Measurements from ENCODE around the gene C6orf89. TPM values are rescaled to one million over a fixed set of nuclear protein-coding genes. Genes with fewer than 3 reads are reported as not detected.

C6orf89 gene
- total and polyA plus RNA-seq, 2 donors (not counting 1 experiment from before 2014, with no cell fraction given) = 47.1 to 66.7 TPM

DNA sequence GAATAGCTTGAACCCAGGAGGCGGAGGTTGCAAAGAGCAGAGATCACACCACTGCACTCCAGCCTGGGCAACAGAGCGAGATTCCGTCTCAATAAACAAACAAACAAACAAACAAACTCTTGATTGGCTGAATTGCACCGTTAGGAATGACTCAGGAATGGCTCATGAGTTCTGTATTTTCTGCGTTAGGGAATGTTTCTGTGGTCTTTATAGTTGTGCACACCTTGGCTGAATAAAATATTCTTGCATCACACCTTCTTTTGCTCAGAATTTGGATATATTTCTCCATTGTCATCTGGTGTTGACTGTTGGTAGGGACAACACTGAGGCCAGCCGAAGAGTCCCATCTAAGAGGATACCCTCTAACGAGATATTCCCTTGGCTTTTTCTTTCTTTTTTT, 49.1 kb downstream of the C6orf89 start:
- Histone ChIP-seq H4K20me1 (ENCODE audit: control insufficient read depth, extremely low read depth, insufficient read depth, low read length) (no peaks in the 10 kb centered on the region), H3K4me2 (ENCODE audit: extremely low read depth, insufficient read depth, low read length) (no peak overlapping the region), H3K27ac (ENCODE audit: insufficient read depth, low read length) (no peak overlapping the region), H3K36me3 (ENCODE audit: control insufficient read depth, insufficient read depth, low read length) (no peaks in the 10 kb centered on the region), H3K79me2 (ENCODE audit: control insufficient read depth, insufficient read depth, low read length) (no peaks in the 10 kb centered on the region), H3K27me3 (ENCODE audit: control insufficient read depth, insufficient read depth, low read length) (no peaks in the 10 kb centered on the region), H3K4me3 (replicated peaks in 1 of 4; ENCODE audit: control extremely low read depth in 1 of 4, insufficient read depth in 1 of 4, low read depth in 3 of 4, low read length in 4 of 4) (no peak overlapping the region), H3K9ac (ENCODE audit: insufficient read depth, low read length) (no peak overlapping the region), H3K4me1 (ENCODE audit: control insufficient read depth, extremely low read depth, insufficient read depth, low read length) (peaks cover 3% of the 10 kb centered on the region), H3K9me3 (ENCODE audit: control insufficient read depth, insufficient read depth, low read depth, low read length) (no peaks in the 10 kb centered on the region), H2AFZ (ENCODE audit: low read length) (no peak overlapping the region)
- TF ChIP-seq, protein P1, sequence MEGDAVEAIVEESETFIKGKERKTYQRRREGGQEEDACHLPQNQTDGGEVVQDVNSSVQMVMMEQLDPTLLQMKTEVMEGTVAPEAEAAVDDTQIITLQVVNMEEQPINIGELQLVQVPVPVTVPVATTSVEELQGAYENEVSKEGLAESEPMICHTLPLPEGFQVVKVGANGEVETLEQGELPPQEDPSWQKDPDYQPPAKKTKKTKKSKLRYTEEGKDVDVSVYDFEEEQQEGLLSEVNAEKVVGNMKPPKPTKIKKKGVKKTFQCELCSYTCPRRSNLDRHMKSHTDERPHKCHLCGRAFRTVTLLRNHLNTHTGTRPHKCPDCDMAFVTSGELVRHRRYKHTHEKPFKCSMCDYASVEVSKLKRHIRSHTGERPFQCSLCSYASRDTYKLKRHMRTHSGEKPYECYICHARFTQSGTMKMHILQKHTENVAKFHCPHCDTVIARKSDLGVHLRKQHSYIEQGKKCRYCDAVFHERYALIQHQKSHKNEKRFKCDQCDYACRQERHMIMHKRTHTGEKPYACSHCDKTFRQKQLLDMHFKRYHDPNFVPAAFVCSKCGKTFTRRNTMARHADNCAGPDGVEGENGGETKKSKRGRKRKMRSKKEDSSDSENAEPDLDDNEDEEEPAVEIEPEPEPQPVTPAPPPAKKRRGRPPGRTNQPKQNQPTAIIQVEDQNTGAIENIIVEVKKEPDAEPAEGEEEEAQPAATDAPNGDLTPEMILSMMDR (conservative IDR thresholded peaks at IDR 0.05 in 1 of 2, IDR thresholded peaks at IDR 0.05 in 1 of 2; ENCODE audit: low read depth in 1 of 2, low read length in 2 of 2) = no peak
- TF ChIP-seq EZH2 (IDR thresholded peaks at IDR 0.05; ENCODE audit: low read length, missing control alignments) = no peak
- DNase-seq (ENCODE audit: low read depth in 2 of 2) = no peak

DNA sequence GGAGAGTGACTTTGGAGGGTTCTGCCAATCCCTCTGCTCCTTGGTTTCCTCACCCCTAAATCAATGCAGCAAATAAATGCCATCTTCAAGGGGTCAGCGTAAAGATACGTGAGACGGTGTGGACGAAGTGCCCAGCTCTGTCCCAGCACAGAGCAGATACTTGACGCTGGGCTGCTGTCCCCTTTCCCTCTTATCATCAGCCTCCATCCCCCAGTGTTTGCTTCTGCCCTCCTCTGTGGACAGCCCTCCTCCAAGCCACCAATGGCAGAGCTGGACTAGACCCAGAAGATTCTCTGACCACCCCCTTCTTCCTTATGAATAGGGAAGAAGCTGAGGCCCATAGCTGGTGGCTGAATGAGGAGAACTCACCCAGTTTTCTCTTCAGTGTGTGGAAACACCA, 51.1 kb downstream of the C6orf89 start:
- Histone ChIP-seq H3K4me2 (ENCODE audit: extremely low read depth, insufficient read depth, low read length) (no peak overlapping the region), H2AFZ (ENCODE audit: low read length) (no peak overlapping the region), H3K36me3 (ENCODE audit: control insufficient read depth, insufficient read depth, low read length) (no peaks in the 10 kb centered on the region), H3K4me3 (replicated peaks in 1 of 4; ENCODE audit: control extremely low read depth in 1 of 4, insufficient read depth in 1 of 4, low read depth in 3 of 4, low read length in 4 of 4) (no peak overlapping the region), H4K20me1 (ENCODE audit: control insufficient read depth, extremely low read depth, insufficient read depth, low read length) (no peaks in the 10 kb centered on the region), H3K79me2 (ENCODE audit: control insufficient read depth, insufficient read depth, low read length) (no peaks in the 10 kb centered on the region), H3K9ac (ENCODE audit: insufficient read depth, low read length) (no peak overlapping the region), H3K4me1 (ENCODE audit: control insufficient read depth, extremely low read depth, insufficient read depth, low read length) (peaks cover 3% of the 10 kb centered on the region), H3K27me3 (ENCODE audit: control insufficient read depth, insufficient read depth, low read length) (no peaks in the 10 kb centered on the region), H3K27ac (ENCODE audit: insufficient read depth, low read length) (no peak overlapping the region), H3K9me3 (ENCODE audit: control insufficient read depth, insufficient read depth, low read depth, low read length) (no peaks in the 10 kb centered on the region)
- no peak for DNase-seq (ENCODE audit: low read depth in 2 of 2)
- TF ChIP-seq EZH2 (IDR thresholded peaks at IDR 0.05; ENCODE audit: low read length, missing control alignments) = no peak
- TF ChIP-seq, protein P1 (conservative IDR thresholded peaks at IDR 0.05 in 1 of 2, IDR thresholded peaks at IDR 0.05 in 1 of 2; ENCODE audit: low read depth in 1 of 2, low read length in 2 of 2) = no peak

DNA sequence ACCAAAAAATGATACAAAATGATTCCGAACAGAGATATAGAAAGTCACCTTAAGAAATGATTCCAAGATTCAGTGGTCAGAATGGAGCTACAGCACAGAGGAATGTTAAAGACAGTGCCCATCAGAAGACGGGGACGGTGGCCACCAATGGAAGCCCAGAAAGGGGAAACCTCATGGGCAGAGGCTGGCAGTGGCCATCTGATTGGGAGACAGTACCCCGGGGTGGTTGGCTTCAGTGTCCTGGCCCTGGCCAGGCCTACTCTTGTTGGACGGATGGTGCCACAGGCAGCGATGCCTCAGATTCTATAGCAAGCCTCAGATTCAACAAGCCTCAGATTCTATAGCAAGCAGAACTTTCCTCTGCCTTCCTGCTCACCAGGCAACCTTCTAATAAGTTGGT, 52.1 kb downstream of the C6orf89 start:
- no peak for TF ChIP-seq EZH2 (IDR thresholded peaks at IDR 0.05; ENCODE audit: low read length, missing control alignments)
- TF ChIP-seq, protein P1 (conservative IDR thresholded peaks at IDR 0.05 in 1 of 2, IDR thresholded peaks at IDR 0.05 in 1 of 2; ENCODE audit: low read depth in 1 of 2, low read length in 2 of 2) = no peak
- no peak for DNase-seq (ENCODE audit: low read depth in 2 of 2)
- no peak overlapping the region for H3K4me3 ChIP-seq (replicated peaks in 1 of 4; ENCODE audit: control extremely low read depth in 1 of 4, insufficient read depth in 1 of 4, low read depth in 3 of 4, low read length in 4 of 4)
- no peak overlapping the region for H3K27ac ChIP-seq (ENCODE audit: insufficient read depth, low read length)
- H3K4me1 ChIP-seq (ENCODE audit: control insufficient read depth, extremely low read depth, insufficient read depth, low read length) = peaks cover 3% of the 10 kb centered on the region
- no peaks in the 10 kb centered on the region for H3K9me3 ChIP-seq (ENCODE audit: control insufficient read depth, insufficient read depth, low read depth, low read length)
- no peaks in the 10 kb centered on the region for H3K79me2 ChIP-seq (ENCODE audit: control insufficient read depth, insufficient read depth, low read length)
- H2AFZ ChIP-seq (ENCODE audit: low read length) = no peak overlapping the region
- no peaks in the 10 kb centered on the region for H3K36me3 ChIP-seq (ENCODE audit: control insufficient read depth, insufficient read depth, low read length)
- no peak overlapping the region for H3K9ac ChIP-seq (ENCODE audit: insufficient read depth, low read length)
- no peak overlapping the region for H3K4me2 ChIP-seq (ENCODE audit: extremely low read depth, insufficient read depth, low read length)
- no peaks in the 10 kb centered on the region for H4K20me1 ChIP-seq (ENCODE audit: control insufficient read depth, extremely low read depth, insufficient read depth, low read length)
- no peaks in the 10 kb centered on the region for H3K27me3 ChIP-seq (ENCODE audit: control insufficient read depth, insufficient read depth, low read length)

All from fibroblast of lung (primary cell).